SK-N-MC (cell line): Measurements from ENCODE around the gene JADE2.

Experiments used
- EZH2 ChIP-seq: fragments of 200-600 bp; sonication (generic); IDR thresholded peaks from one replicate; pipeline ENCODE4 v1.6.1; 2017; ENCODE audit warnings: antibody characterized with exemption
- FOXP2 ChIP-seq: optimal IDR thresholded peaks from 2 replicates; pipeline ENCODE3; 2011; ENCODE audit warnings: mild to moderate bottlenecking, moderate library complexity; ENCODE audit not compliant: insufficient read depth; ENCODE audit errors: extremely low read length, control extremely low read depth
- POLR2AphosphoS5 ChIP-seq: IDR thresholded peaks from 2 replicates; pipeline ENCODE4 v1.6.1; 2012; ENCODE audit warnings: mild to moderate bottlenecking, low read depth, low read length, borderline replicate concordance

DNA sequence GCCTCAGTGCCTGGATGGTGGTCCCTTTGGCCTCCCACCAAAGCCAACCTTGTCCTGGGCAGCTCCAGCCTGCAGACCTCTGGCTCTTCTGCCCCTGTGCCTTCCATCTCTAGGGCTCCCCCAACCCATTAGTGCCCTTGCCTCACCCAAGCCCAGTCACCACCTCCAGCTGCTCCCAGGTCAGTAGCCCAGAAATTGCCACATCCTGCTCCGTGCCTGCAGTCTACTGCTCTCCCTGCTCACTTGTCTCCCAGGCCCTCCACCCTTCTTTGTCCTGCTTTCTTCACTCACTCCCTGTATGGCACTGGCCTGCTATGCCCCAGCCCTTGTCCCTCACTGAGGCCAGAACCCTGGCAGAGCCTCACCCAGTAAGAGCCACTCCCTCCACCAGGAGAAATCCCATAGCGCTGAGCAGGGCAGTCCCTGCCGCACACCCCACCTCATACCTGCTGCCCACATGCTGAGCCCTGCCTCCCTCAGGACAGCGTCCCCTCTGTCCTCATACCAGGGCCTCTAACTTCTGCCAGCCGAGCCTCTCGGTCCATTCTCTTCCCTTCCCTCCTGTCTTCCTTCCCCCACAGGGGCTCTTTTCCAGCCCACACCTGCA lies 44.4 kb downstream of the JADE2 start:
- TF ChIP-seq EZH2 (no peak), POLR2AphosphoS5 (no peak), FOXP2 (no peak)
